Measurements from ENCODE around the gene FURIN. TPM values are rescaled to one million over a fixed set of nuclear protein-coding genes. Genes with fewer than 3 reads are reported as not detected.

FURIN gene
- total RNA-seq, 1 experiment from 2014 or later: 35.1 TPM

DNA sequence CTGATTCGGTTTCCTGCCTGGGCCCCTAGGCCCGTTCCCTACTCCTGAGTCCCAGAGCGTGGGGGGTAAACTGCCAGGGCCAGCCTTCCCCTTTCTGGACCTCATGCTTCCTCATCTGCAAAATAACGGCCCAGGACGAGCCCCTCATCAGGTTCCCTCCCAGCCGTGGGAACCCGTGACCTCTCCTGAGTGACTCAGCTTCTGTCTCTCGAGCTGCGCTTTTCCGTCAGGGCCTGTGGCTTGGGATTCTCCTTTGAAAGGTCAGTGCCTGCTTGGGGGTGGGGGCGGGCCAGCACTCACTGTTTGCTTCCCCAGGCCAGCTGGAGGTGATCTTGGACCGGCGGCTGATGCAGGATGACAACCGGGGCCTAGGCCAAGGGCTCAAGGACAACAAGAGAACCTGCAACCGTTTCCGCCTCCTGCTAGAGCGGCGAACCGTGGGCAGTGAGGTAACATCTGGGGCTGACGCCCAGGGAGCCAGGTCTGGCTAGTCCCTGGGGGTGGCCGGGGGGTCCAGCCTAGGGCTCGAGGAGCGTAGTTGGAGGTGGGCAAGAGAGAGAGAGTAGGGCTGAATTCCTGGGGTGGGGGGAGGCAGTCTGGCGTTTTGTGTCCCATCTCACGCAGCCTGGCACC lies 47.5 kb downstream of the FURIN start:
- no peak overlapping the region for H3K4ac ChIP-seq (ENCODE audit: low read depth, low read length)
- no peaks in the 10 kb centered on the region for H3K79me2 ChIP-seq (ENCODE audit: insufficient read depth, low read length)
- Mint-ChIP-seq H3K4me3 (no peak overlapping the region), H3K9me3 (no peaks in the 10 kb centered on the region), H3K36me3 (ENCODE audit: insufficient read depth in 1 of 3, low read depth in 3 of 3) (peaks cover 5 to 59% (median 18%) of the 10 kb centered on the region in 3 experiments; a peak in 6 of 7 replicates), H3K27ac (peak overlapping the region; percentile 61 to 94 (median 89); a peak in 4 of 7 replicates), H3K27me3 (ENCODE audit: low read depth) (no peaks in the 10 kb centered on the region), H3K4me1 (peaks cover 3 to 8% of the 10 kb centered on the region in 2 experiments; a peak in 2 of 4 replicates)
- no peaks in the 10 kb centered on the region for H3K27me3 ChIP-seq (ENCODE audit: insufficient read depth, low read length)
- no peak overlapping the region for H3K14ac ChIP-seq (ENCODE audit: insufficient read depth, low read length)
- no peak for DNase-seq
- no peak overlapping the region for H2BK12ac ChIP-seq (ENCODE audit: insufficient read length, low read depth, low read length)
- H3K4me2 ChIP-seq (ENCODE audit: insufficient read depth, insufficient read length, low read length): no peak overlapping the region
- WGBS (ENCODE audit: extremely low coverage, insufficient read length, low lambda C conversion rate): no CpG with 5 or more reads among the region's 25 CpGs
- H3K9ac ChIP-seq (ENCODE audit: extremely low read depth, insufficient read length, low read length): no peak overlapping the region
- TF ChIP-seq, protein P1, sequence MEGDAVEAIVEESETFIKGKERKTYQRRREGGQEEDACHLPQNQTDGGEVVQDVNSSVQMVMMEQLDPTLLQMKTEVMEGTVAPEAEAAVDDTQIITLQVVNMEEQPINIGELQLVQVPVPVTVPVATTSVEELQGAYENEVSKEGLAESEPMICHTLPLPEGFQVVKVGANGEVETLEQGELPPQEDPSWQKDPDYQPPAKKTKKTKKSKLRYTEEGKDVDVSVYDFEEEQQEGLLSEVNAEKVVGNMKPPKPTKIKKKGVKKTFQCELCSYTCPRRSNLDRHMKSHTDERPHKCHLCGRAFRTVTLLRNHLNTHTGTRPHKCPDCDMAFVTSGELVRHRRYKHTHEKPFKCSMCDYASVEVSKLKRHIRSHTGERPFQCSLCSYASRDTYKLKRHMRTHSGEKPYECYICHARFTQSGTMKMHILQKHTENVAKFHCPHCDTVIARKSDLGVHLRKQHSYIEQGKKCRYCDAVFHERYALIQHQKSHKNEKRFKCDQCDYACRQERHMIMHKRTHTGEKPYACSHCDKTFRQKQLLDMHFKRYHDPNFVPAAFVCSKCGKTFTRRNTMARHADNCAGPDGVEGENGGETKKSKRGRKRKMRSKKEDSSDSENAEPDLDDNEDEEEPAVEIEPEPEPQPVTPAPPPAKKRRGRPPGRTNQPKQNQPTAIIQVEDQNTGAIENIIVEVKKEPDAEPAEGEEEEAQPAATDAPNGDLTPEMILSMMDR (conservative IDR thresholded peaks at IDR 0.05): no peak
- no peak overlapping the region for H4K8ac ChIP-seq (replicated peaks; ENCODE audit: insufficient read length, low read depth, low read length)
- H4K91ac ChIP-seq (ENCODE audit: insufficient read length, low read depth, low read length): no peak overlapping the region
- no peak overlapping the region for H2BK20ac ChIP-seq (ENCODE audit: low read depth, low read length, poor library complexity, severe bottlenecking)
- H4K20me1 ChIP-seq (ENCODE audit: control insufficient read depth, insufficient read depth, insufficient read length): no peaks in the 10 kb centered on the region
- no peak overlapping the region for H3K23ac ChIP-seq (ENCODE audit: insufficient read length, low read depth, low read length)
- H2BK5ac ChIP-seq (ENCODE audit: insufficient read length, low read length): no peak overlapping the region
- H3K56ac ChIP-seq (ENCODE audit: insufficient read length, low read depth, low read length): no peak overlapping the region
- H3K27ac ChIP-seq (ENCODE audit: insufficient read length, low read depth, low read length): no peak overlapping the region
- H2AFZ ChIP-seq (ENCODE audit: low read length): no peak overlapping the region
- H2BK15ac ChIP-seq (ENCODE audit: low read depth, low read length): no peak overlapping the region
- no peak overlapping the region for H2AK5ac ChIP-seq (ENCODE audit: insufficient read length, low read length)
- no peaks in the 10 kb centered on the region for H3K23me2 ChIP-seq (ENCODE audit: insufficient read length, low read depth, low read length, poor library complexity, severe bottlenecking)
- H4K5ac ChIP-seq (ENCODE audit: insufficient read length, low read depth, low read length): no peak overlapping the region
- H3K9me3 ChIP-seq (ENCODE audit: control insufficient read depth, low read depth, low read length): no peaks in the 10 kb centered on the region
- H3K4me1 ChIP-seq (ENCODE audit: insufficient read depth, low read length): no peaks in the 10 kb centered on the region
- H3T11ph ChIP-seq (ENCODE audit: low read length): no peak overlapping the region
- H3K79me1 ChIP-seq (ENCODE audit: insufficient read depth, low read depth, low read length, poor library complexity, severe bottlenecking): no peaks in the 10 kb centered on the region
- H3K18ac ChIP-seq (ENCODE audit: insufficient read length, low read depth, low read length): no peak overlapping the region
- no peak overlapping the region for H2BK120ac ChIP-seq (ENCODE audit: low read depth, low read length, poor library complexity, severe bottlenecking)
